Lower leg skin (tissue), 3 donors: ENCODE results near the gene GAL3ST2.

Source experiments
- CTCF ChIP-seq, 3 donors: fragments of 450-650 bp; IDR thresholded peaks; one replicate each; pipeline ENCODE4 v1.5.1; 2016; ENCODE audit warnings: antibody characterized with exemption in 3 of 3, mild to moderate bottlenecking in 3 of 3, moderate library complexity in 2 of 3
- POLR2A ChIP-seq, 2 donors: fragments of 450-650 bp; IDR thresholded peaks; one replicate each; pipeline ENCODE4 v1.6.1; 2016 to 2017; ENCODE audit warnings: antibody characterized with exemption in 2 of 2, mild to moderate bottlenecking in 1 of 2, moderate library complexity in 1 of 2

- no peak for TF ChIP-seq CTCF (IDR thresholded peaks at IDR 0.05)
- TF ChIP-seq POLR2A (IDR thresholded peaks at IDR 0.05), result no peak
Observed at GRCh38 chr2:241849616-241850543, 73.3 kb downstream of the GAL3ST2 start.
